HCT116 (cell line): ENCODE measurements around the gene OLFML1.

Source experiments
- CEBPB ChIP-seq: IDR thresholded peaks from 2 replicates; pipeline ENCODE4 v1.6.1; 2012; ENCODE audit warnings: low read depth
- CTCF ChIP-seq, 3 experiments: fragments of 200-600 bp in 1 of 3; sonication (generic) in 1 of 3; IDR thresholded peaks in 2 of 3; conservative IDR thresholded peaks in 1 of 3; 2 replicates each; pipeline ENCODE4 v1.5.1; 2012 to 2017; ENCODE audit warnings: low read depth in 2 of 3, low read length in 2 of 3, antibody characterized with exemption in 1 of 3, borderline replicate concordance in 1 of 3, control low read depth in 1 of 3, mild to moderate bottlenecking in 1 of 3, mixed read lengths in 1 of 3, mixed run types in 1 of 3, moderate library complexity in 1 of 3; ENCODE audit not compliant: insufficient read depth in 1 of 3
- EGR1 ChIP-seq: IDR thresholded peaks from 2 replicates; pipeline ENCODE4 v1.6.1; 2012; ENCODE audit warnings: low read depth
- EZH2phosphoT487 ChIP-seq: fragments of 200-600 bp; IDR thresholded peaks from 2 replicates; pipeline ENCODE4 v1.6.1; 2018; ENCODE audit warnings: antibody characterized with exemption, borderline replicate concordance
- MAX ChIP-seq: IDR thresholded peaks from 2 replicates; pipeline ENCODE4 v1.6.1; 2012
- POLR2A ChIP-seq: IDR thresholded peaks from 2 replicates; pipeline ENCODE4 v1.7.0; 2011; ENCODE audit warnings: borderline replicate concordance; ENCODE audit not compliant: insufficient read depth, insufficient read length; ENCODE audit errors: extremely low read depth
- POLR2AphosphoS5 ChIP-seq: IDR thresholded peaks from 2 replicates; pipeline ENCODE4 v1.6.1; 2011; ENCODE audit warnings: mild to moderate bottlenecking, low read depth, low read length, moderate library complexity
- RAD21 ChIP-seq: IDR thresholded peaks from 2 replicates; pipeline ENCODE4 v1.6.1; 2012; ENCODE audit warnings: low read depth, mild to moderate bottlenecking
- TCF7L2 ChIP-seq: IDR thresholded peaks from 2 replicates; pipeline ENCODE4 v1.7.0; 2011; ENCODE audit warnings: borderline replicate concordance, inconsistent platforms; ENCODE audit not compliant: insufficient read depth, insufficient read length; ENCODE audit errors: extremely low read depth
- YY1 ChIP-seq: IDR thresholded peaks from 2 replicates; pipeline ENCODE4 v1.6.1; 2011; ENCODE audit warnings: low read length, low read depth, moderate library complexity, mild to moderate bottlenecking; ENCODE audit not compliant: insufficient replicate concordance; ENCODE audit errors: extremely low read depth
- ZBTB33 ChIP-seq: IDR thresholded peaks from 2 replicates; pipeline ENCODE4 v1.6.1; 2011; ENCODE audit warnings: mild to moderate bottlenecking, low read length, moderate library complexity; ENCODE audit not compliant: insufficient replicate concordance; ENCODE audit errors: extremely low read depth
- ZFX ChIP-seq: fragments of 450-650 bp; IDR thresholded peaks from 2 replicates; pipeline ENCODE4 v1.6.1; 2017
- ZNF274 ChIP-seq: fragments of 200-500 bp; sonication (Bioruptor generic); IDR thresholded peaks from 2 replicates; pipeline ENCODE4 v1.6.1; 2014; ENCODE audit warnings: mild to moderate bottlenecking, low read depth, low read length, inconsistent platforms

- TF ChIP-seq CTCF (IDR thresholded peaks at IDR 0.05 in 2 of 3, conservative IDR thresholded peaks at IDR 0.05 in 1 of 3; ENCODE audit: borderline replicate concordance in 1 of 3, insufficient read depth in 1 of 3, low read depth in 2 of 3, low read length in 2 of 3) (no peak), POLR2A (no peak), POLR2AphosphoS5 (no peak), MAX (no peak), ZFX (no peak), ZBTB33 (no peak), EZH2phosphoT487 (no peak), TCF7L2 (no peak), EGR1 (no peak), YY1 (no peak), CEBPB (no peak), RAD21 (no peak), ZNF274 (no peak)
Measured at GRCh38 chr11:7493670-7494069, 8.4 kb downstream of the OLFML1 start.
